H1 (cell line): Measurements from ENCODE around the gene PLCB2. TPM values are rescaled to one million over a fixed set of nuclear protein-coding genes. Genes with fewer than 3 reads are reported as not detected.
A peak's percentile ranks its signal among the peaks of the same experiment; 100 is the strongest.

Experiments
- CTCF ChIA-PET: fragments of 300-600 bp; sonication (Branson Sonifier 250); formaldehyde crosslinking; loops from one replicate; lab custom pipeline; 2021; ENCODE audit not compliant: partially characterized antibody; lab: Charles Lee
- POLR2A ChIA-PET: fragments of 300-600 bp; sonication (Branson Sonifier 250); formaldehyde crosslinking; loops from one replicate; lab custom pipeline; 2021; ENCODE audit warnings: inconsistent platforms; ENCODE audit not compliant: partially characterized antibody; lab: Charles Lee
- DNase-seq, 2 experiments: peaks; one replicate each; pipeline versions ENCODE4 v3.0.0 to v3.0.0-alpha.2; 2010 to 2022; ENCODE audit warnings: low spot score in 2 of 2, low read depth in 1 of 2, mixed read lengths in 1 of 2
- FAIRE-seq: peaks from 2 replicates; lab custom pipeline; 2011; peaks lifted over from hg19 to GRCh38; lab: Jason Lieb, UNC
- H2AFZ ChIP-seq: 2 replicates; pipeline ENCODE4 v1.8.1; 2012; ENCODE audit warnings: low read length, inconsistent platforms
- H2AK5ac ChIP-seq: 2 replicates; pipeline ENCODE4 v1.6.1; 2013; ENCODE audit warnings: low read depth, low read length
- H2BK120ac ChIP-seq: replicated peaks from 2 replicates; pipeline ENCODE3; 2013; ENCODE audit warnings: low read depth, low read length, inconsistent platforms
- H2BK12ac ChIP-seq: 2 replicates; pipeline ENCODE4 v1.6.1; 2013; ENCODE audit warnings: low read depth, low read length
- H2BK15ac ChIP-seq: 2 replicates; pipeline ENCODE4 v1.6.1; 2013; ENCODE audit warnings: low read length
- H2BK20ac ChIP-seq: 2 replicates; pipeline ENCODE4 v1.6.1; 2013; ENCODE audit warnings: low read length
- H2BK5ac ChIP-seq: 2 replicates; pipeline ENCODE4 v1.6.1; 2013; ENCODE audit warnings: low read depth, low read length
- H3K14ac ChIP-seq: 2 replicates; pipeline ENCODE4 v1.6.1; 2013; ENCODE audit warnings: inconsistent platforms; ENCODE audit not compliant: insufficient read length
- H3K18ac ChIP-seq: 2 replicates; pipeline ENCODE4 v1.6.1; 2013; ENCODE audit warnings: low read length; ENCODE audit errors: extremely low read depth
- H3K23ac ChIP-seq: 2 replicates; pipeline ENCODE4 v1.6.1; 2013; ENCODE audit warnings: inconsistent platforms; ENCODE audit not compliant: insufficient read length
- H3K23me2 ChIP-seq: 2 replicates; pipeline ENCODE4 v1.6.1; 2013; ENCODE audit warnings: low read depth, low read length
- H3K27ac ChIP-seq: 2 replicates; pipeline ENCODE4 v1.6.1; 2011; ENCODE audit warnings: low read depth, low read length, inconsistent platforms
- H3K27me3 ChIP-seq, 4 experiments: replicated peaks in 1 of 4; 1 replicate in 1 of 4; 2 replicates in 3 of 4; pipeline versions ENCODE4 v1.6.1 to v1.8.1; 2011 to 2013; ENCODE audit warnings: low read length in 3 of 4, mild to moderate bottlenecking in 3 of 4, inconsistent platforms in 2 of 4, mixed read lengths in 2 of 4, moderate library complexity in 1 of 4; ENCODE audit not compliant: control insufficient read depth in 3 of 4, insufficient read depth in 3 of 4; ENCODE audit errors: extremely low read depth in 1 of 4
- H3K36me3 ChIP-seq, 4 experiments: 2 replicates each; pipeline versions ENCODE4 v1.6.1 to v1.8.1; 2011 to 2013; ENCODE audit warnings: mild to moderate bottlenecking in 4 of 4, low read length in 3 of 4, moderate library complexity in 2 of 4, control low read depth in 1 of 4, inconsistent platforms in 1 of 4; ENCODE audit not compliant: insufficient read depth in 4 of 4, control insufficient read depth in 2 of 4
- H3K4ac ChIP-seq: replicated peaks from 2 replicates; pipeline ENCODE3; 2013; ENCODE audit warnings: low read length, low read depth, mixed read lengths, inconsistent platforms; ENCODE audit not compliant: insufficient read length
- H3K4me1 ChIP-seq, 4 experiments: replicated peaks in 1 of 4; 1 replicate in 1 of 4; 2 replicates in 3 of 4; pipeline versions ENCODE4 v1.6.1 to v1.8.1; 2011 to 2013; ENCODE audit warnings: low read length in 3 of 4, inconsistent platforms in 2 of 4, mixed read lengths in 1 of 4; ENCODE audit not compliant: insufficient read depth in 4 of 4, control insufficient read depth in 3 of 4
- H3K4me2 ChIP-seq, 2 experiments: 2 replicates each; pipeline versions ENCODE4 v1.6.1 to v1.8.1; 2011 to 2013; ENCODE audit warnings: low read depth in 2 of 2, low read length in 2 of 2, control low read depth in 1 of 2, inconsistent platforms in 1 of 2, mild to moderate bottlenecking in 1 of 2; ENCODE audit not compliant: insufficient read depth in 1 of 2
- H3K4me3 ChIP-seq, 4 experiments: fragments of 200-600, 300-600 bp in 1 of 4; sonication (generic), shearing (Covaris generic), sonication (Bioruptor Twin) in 1 of 4; 2 replicates each; pipeline versions ENCODE4 v1.5.1 to v1.8.1; 2011 to 2016; ENCODE audit warnings: low read length in 4 of 4, low read depth in 3 of 4, control low read depth in 2 of 4, inconsistent platforms in 2 of 4, mild to moderate bottlenecking in 2 of 4, mixed read lengths in 1 of 4, moderate library complexity in 1 of 4; ENCODE audit not compliant: insufficient read depth in 2 of 4; ENCODE audit errors: extremely low read depth in 1 of 4
- H3K56ac ChIP-seq: replicated peaks from 2 replicates; pipeline ENCODE3; 2013; ENCODE audit warnings: low read depth, mild to moderate bottlenecking, mixed read lengths, low read length, inconsistent platforms; ENCODE audit not compliant: insufficient read length
- H3K79me1 ChIP-seq: 2 replicates; pipeline ENCODE4 v1.6.1; 2013; ENCODE audit warnings: low read depth, low read length, control low read depth
- H3K79me2 ChIP-seq, 2 experiments: 2 replicates each; pipeline versions ENCODE4 v1.6.1 to v1.8.1; 2012 to 2013; ENCODE audit warnings: low read length in 2 of 2, mild to moderate bottlenecking in 2 of 2, inconsistent platforms in 1 of 2; ENCODE audit not compliant: insufficient read depth in 2 of 2, control insufficient read depth in 1 of 2
- H3K9ac ChIP-seq, 4 experiments: replicated peaks in 1 of 4; 1 replicate in 1 of 4; 2 replicates in 3 of 4; pipeline versions ENCODE4 v1.6.1 to v1.8.1; 2011 to 2013; ENCODE audit warnings: low read depth in 3 of 4, low read length in 3 of 4, control low read depth in 2 of 4, mild to moderate bottlenecking in 2 of 4, moderate library complexity in 2 of 4, inconsistent platforms in 1 of 4; ENCODE audit errors: extremely low read depth in 1 of 4
- H3K9me3 ChIP-seq, 2 experiments: 2 replicates each; pipeline versions ENCODE4 v1.6.1 to v1.8.1; 2012 to 2013; ENCODE audit warnings: mild to moderate bottlenecking in 2 of 2, moderate library complexity in 2 of 2, control low read depth in 1 of 2, inconsistent platforms in 1 of 2, low read depth in 1 of 2, low read length in 1 of 2, mixed read lengths in 1 of 2; ENCODE audit not compliant: insufficient read depth in 2 of 2
- H4K20me1 ChIP-seq, 2 experiments: replicated peaks in 1 of 2; 2 replicates each; pipeline versions ENCODE3 to v1.8.1; 2011 to 2013; ENCODE audit warnings: inconsistent platforms in 2 of 2, low read length in 2 of 2, mild to moderate bottlenecking in 1 of 2; ENCODE audit not compliant: insufficient read depth in 2 of 2, control insufficient read depth in 1 of 2
- H4K5ac ChIP-seq: 2 replicates; pipeline ENCODE4 v1.6.1; 2013; ENCODE audit warnings: low read length, low read depth, mixed read lengths, inconsistent platforms; ENCODE audit not compliant: insufficient read length
- H4K8ac ChIP-seq: 2 replicates; pipeline ENCODE4 v1.8.0; 2013; ENCODE audit warnings: mild to moderate bottlenecking, moderate library complexity, low read length, inconsistent platforms; ENCODE audit not compliant: insufficient read depth; ENCODE audit errors: extremely low read depth
- H4K91ac ChIP-seq: replicated peaks from 2 replicates; pipeline ENCODE3; 2013; ENCODE audit warnings: low read length, mixed read lengths, inconsistent platforms; ENCODE audit not compliant: insufficient read length
- BCL11A ChIP-seq, 2 experiments: IDR thresholded peaks; one replicate each; pipeline ENCODE4 v1.6.1; 2011; ENCODE audit warnings: low read depth in 2 of 2, low read length in 2 of 2, mild to moderate bottlenecking in 2 of 2
- CBX8 ChIP-seq: fragments of 300-800, 300-1000 bp; sonication (generic); IDR thresholded peaks from 2 replicates; pipeline ENCODE4 v1.7.1; 2016; ENCODE audit warnings: low read depth, low read length, borderline replicate concordance
- CHD1 ChIP-seq: IDR thresholded peaks from 2 replicates; pipeline ENCODE4 v1.6.1; 2012; ENCODE audit warnings: low read depth, low read length, improper control_type of control experiment
- CTBP2 ChIP-seq: IDR thresholded peaks from 2 replicates; pipeline ENCODE4 v1.7.0; 2011; ENCODE audit warnings: borderline replicate concordance, mild to moderate bottlenecking, moderate library complexity, mixed read lengths, low read length; ENCODE audit not compliant: insufficient read depth, insufficient read length
- EZH2 ChIP-seq: fragments of 200-600 bp; sonication (generic); IDR thresholded peaks from 2 replicates; pipeline ENCODE4 v1.7.1; 2012; ENCODE audit warnings: low read depth, mild to moderate bottlenecking, moderate library complexity, low read length, inconsistent platforms; ENCODE audit not compliant: severe bottlenecking
- JUN ChIP-seq: IDR thresholded peaks from 2 replicates; pipeline ENCODE4 v1.6.1; 2011; ENCODE audit warnings: low read depth, mild to moderate bottlenecking, improper control_type of control experiment, low read length
- RAD21 ChIP-seq, 2 experiments: IDR thresholded peaks in 1 of 2; conservative IDR thresholded peaks in 1 of 2; 2 replicates each; pipeline ENCODE4 v1.6.1; 2011; ENCODE audit warnings: low read depth in 2 of 2, low read length in 2 of 2, improper control_type of control experiment in 1 of 2, inconsistent platforms in 1 of 2, mild to moderate bottlenecking in 1 of 2, moderate library complexity in 1 of 2
- RBBP5 ChIP-seq: IDR thresholded peaks from 2 replicates; pipeline ENCODE4 v1.7.1; 2012; ENCODE audit warnings: low read depth, mild to moderate bottlenecking, inconsistent platforms, low read length, moderate library complexity, borderline replicate concordance
- SIX5 ChIP-seq: IDR thresholded peaks from 2 replicates; pipeline ENCODE4 v1.6.1; 2011; ENCODE audit warnings: mild to moderate bottlenecking, low read depth, low read length
- SP2 ChIP-seq: IDR thresholded peaks from 2 replicates; pipeline ENCODE4 v1.6.1; 2012; ENCODE audit warnings: mild to moderate bottlenecking, low read length, inconsistent platforms
- WGBS, 2 experiments: shearing (Covaris generic) in 1 of 2; methylation state at CpG; one replicate each; pipeline versions ENCODE4 v1.1.6 to v1.1.7; 2013 to 2015; ENCODE audit warnings: low lambda C conversion rate in 2 of 2, mixed read lengths in 2 of 2, inconsistent platforms in 1 of 2, low coverage in 1 of 2, missing lambda C conversion rate in 1 of 2; ENCODE audit not compliant: insufficient replicate concordance in 2 of 2, insufficient coverage in 1 of 2, insufficient read length in 1 of 2; ENCODE audit errors: extremely low coverage in 1 of 2, missing lambda C conversion rate in 1 of 2; 5-methylcytosine and 5-hydroxymethylcytosine counted together
- polyA plus RNA-seq, 7 experiments: library from polyadenylated mRNA; depleted of rRNA in 3 of 7; stranded (reverse) in 5 of 7; unstranded in 2 of 7; fragments of >200 nt in 5 of 7; fragments of 200-250 nt in 2 of 7; gene quantifications; 1 replicate in 5 of 7; 2 replicates in 1 of 7; 4 replicates in 1 of 7; pipeline versions ENCODE4 v1.2.1 to v1.2.3, GENCODE V29; 2011 to 2013; ENCODE audit warnings: missing spikeins in 2 of 7, mixed read lengths in 2 of 7
- total RNA-seq: library from RNA; stranded (reverse); fragmentation: NEBNext Ultra II Directional; extraction: Animal tissue kit (Norgen Biotek cat#: 25700); gene quantifications from 2 replicates; pipeline ENCODE4 v1.2.1, GENCODE V29; 2021

The PLCB2 gene
- total and polyA plus RNA-seq, 2 of the 8 experiments (the other 6 are each of a cell fraction or from before 2014, with no cell fraction given) = 7.2 to 8.4 TPM

GRCh38 chr15:40281801-40282146 lies 26.0 kb downstream of the PLCB2 start:
- H3K9me3 ChIP-seq = no peaks in the 10 kb centered on the region
- H4K5ac ChIP-seq = no peak overlapping the region
- no peak overlapping the region for H4K8ac ChIP-seq
- peak overlapping the region; percentile 97 for H3K18ac ChIP-seq
- H2AFZ ChIP-seq = peak overlapping the region; percentile 35; the same call in 1 of the 2 replicates
- peak overlapping the region; percentile 46; the same call in 1 of the 2 replicates for H2BK15ac ChIP-seq
- H3K56ac ChIP-seq = no peak overlapping the region
- POLR2A ChIA-PET = interaction anchor here (1.4 to 3.5 kb wide), 3 partner anchors 9 to 27 kb away, joined by 3 to 16 read pairs (median 11); partner anchors contain the start of gene PLCB2
- H3K27me3 ChIP-seq = peaks cover 40 to 69% (median 54%) of the 10 kb centered on the region in 4 experiments
- TF ChIP-seq CHD1 (no peak), RAD21 (IDR thresholded peaks at IDR 0.05 in 1 of 2, conservative IDR thresholded peaks at IDR 0.05 in 1 of 2; ENCODE audit: low read depth in 2 of 2, low read length in 2 of 2) (no peak), JUN (no peak), BCL11A (IDR thresholded peaks at IDR 0.05; ENCODE audit: low read depth in 2 of 2, low read length in 2 of 2) (no peak), CBX8 (no peak), EZH2 (no peak), CTBP2 (no peak), RBBP5 (no peak), SP2 (no peak), SIX5 (no peak)
- H3K79me2 ChIP-seq = no peaks in the 10 kb centered on the region
- H4K91ac ChIP-seq = no peak overlapping the region
- CTCF ChIA-PET = interaction anchor here (15.8 to 16.2 kb wide), 2 partner anchors 30 to 58 kb away, joined by 207 to 518 read pairs; partner anchors contain the start of genes CCDC9B, INAFM2 and PLCB2
- H3K4me1 ChIP-seq = peaks cover 17 to 44% (median 34%) of the 10 kb centered on the region in 4 experiments
- H4K20me1 ChIP-seq = no peaks in the 10 kb centered on the region
- H3K4me2 ChIP-seq = peak overlapping the region; percentile 78 to 97
- peak overlapping the region; percentile 87; the same call in 1 of the 2 replicates for H2BK12ac ChIP-seq
- DNase-seq (no peak), FAIRE-seq (no peak)
- peak overlapping the region; percentile 20 to 61 (median 25); a peak in 6 of 8 replicates for H3K4me3 ChIP-seq
- no peak overlapping the region for H3K9ac ChIP-seq
- no peak overlapping the region for H3K14ac ChIP-seq
- no peak overlapping the region for H2BK120ac ChIP-seq
- H3K23me2 ChIP-seq = peaks cover 22% of the 10 kb centered on the region; the same call in 1 of the 2 replicates
- H3K36me3 ChIP-seq = peaks cover 0 to 15% (median 0%) of the 10 kb centered on the region in 4 experiments; a peak in 1 of 8 replicates
- no peak overlapping the region for H2AK5ac ChIP-seq
- H3K23ac ChIP-seq = no peak overlapping the region
- WGBS, 2 experiments = 2% methylated on average over 20 of the region's 51 CpGs; no CpG with 5 or more reads in 1 of the 2 experiments
- no peak overlapping the region for H2BK5ac ChIP-seq
- no peak overlapping the region for H3K27ac ChIP-seq
- H3K4ac ChIP-seq = no peak overlapping the region
- no peak overlapping the region for H2BK20ac ChIP-seq
- no peaks in the 10 kb centered on the region for H3K79me1 ChIP-seq
